Ishikawa (cell line): ENCODE results near the gene LRRC3B.

Experiments used
- CEBPB ChIP-seq: IDR thresholded peaks from 2 replicates; pipeline ENCODE4 v1.6.1; 2012
- CREB1 ChIP-seq: IDR thresholded peaks from 2 replicates; pipeline ENCODE4 v1.6.1; 2012; ENCODE audit warnings: low read depth
- EGR1 ChIP-seq: IDR thresholded peaks from 2 replicates; pipeline ENCODE4 v1.6.1; 2012
- EP300 ChIP-seq: IDR thresholded peaks from 2 replicates; pipeline ENCODE4 v1.6.1; 2012; ENCODE audit warnings: borderline replicate concordance
- FOXM1 ChIP-seq: IDR thresholded peaks from 2 replicates; pipeline ENCODE4 v1.6.1; 2012; ENCODE audit warnings: low read depth, borderline replicate concordance
- NFIC ChIP-seq: IDR thresholded peaks from 2 replicates; pipeline ENCODE4 v1.6.1; 2012
- RAD21 ChIP-seq: IDR thresholded peaks from 2 replicates; pipeline ENCODE4 v1.6.1; 2012; ENCODE audit warnings: low read depth
- TEAD4 ChIP-seq: IDR thresholded peaks from 2 replicates; pipeline ENCODE4 v1.6.1; 2012
- YY1 ChIP-seq: IDR thresholded peaks from 2 replicates; pipeline ENCODE4 v1.6.1; 2012; ENCODE audit warnings: low read depth
- TF ChIP-seq, protein P1 (sequence below): IDR thresholded peaks from 2 replicates; pipeline ENCODE4 v1.6.1; 2012
- TF ChIP-seq, protein P2 (sequence below): IDR thresholded peaks from 2 replicates; pipeline ENCODE4 v1.6.1; 2012; ENCODE audit warnings: low read depth, mild to moderate bottlenecking

DNA sequence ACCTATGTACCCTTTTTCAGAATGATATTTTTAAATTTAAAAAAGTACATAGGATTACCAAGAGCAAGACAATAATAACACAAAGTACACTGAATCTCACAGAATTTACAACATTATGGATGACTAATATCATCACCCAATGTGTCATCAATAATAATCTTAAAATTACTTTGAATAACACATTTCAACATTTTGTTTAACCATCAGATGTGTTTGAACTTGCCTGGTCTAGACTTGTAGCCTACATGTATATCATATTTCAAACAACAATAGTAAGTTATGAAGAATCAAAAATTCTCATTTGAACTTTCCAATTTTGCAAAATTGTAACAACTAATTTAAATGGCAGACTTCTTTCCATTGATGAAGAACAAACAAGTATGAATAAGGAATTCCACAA lies 15.1 kb downstream of the LRRC3B start:
- TF ChIP-seq YY1 = no peak
- TF ChIP-seq NFIC = no peak
- TF ChIP-seq, protein P1, sequence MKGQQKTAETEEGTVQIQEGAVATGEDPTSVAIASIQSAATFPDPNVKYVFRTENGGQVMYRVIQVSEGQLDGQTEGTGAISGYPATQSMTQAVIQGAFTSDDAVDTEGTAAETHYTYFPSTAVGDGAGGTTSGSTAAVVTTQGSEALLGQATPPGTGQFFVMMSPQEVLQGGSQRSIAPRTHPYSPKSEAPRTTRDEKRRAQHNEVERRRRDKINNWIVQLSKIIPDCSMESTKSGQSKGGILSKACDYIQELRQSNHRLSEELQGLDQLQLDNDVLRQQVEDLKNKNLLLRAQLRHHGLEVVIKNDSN = no peak
- TF ChIP-seq EP300 = no peak
- TF ChIP-seq CEBPB = no peak
- TF ChIP-seq, protein P2, sequence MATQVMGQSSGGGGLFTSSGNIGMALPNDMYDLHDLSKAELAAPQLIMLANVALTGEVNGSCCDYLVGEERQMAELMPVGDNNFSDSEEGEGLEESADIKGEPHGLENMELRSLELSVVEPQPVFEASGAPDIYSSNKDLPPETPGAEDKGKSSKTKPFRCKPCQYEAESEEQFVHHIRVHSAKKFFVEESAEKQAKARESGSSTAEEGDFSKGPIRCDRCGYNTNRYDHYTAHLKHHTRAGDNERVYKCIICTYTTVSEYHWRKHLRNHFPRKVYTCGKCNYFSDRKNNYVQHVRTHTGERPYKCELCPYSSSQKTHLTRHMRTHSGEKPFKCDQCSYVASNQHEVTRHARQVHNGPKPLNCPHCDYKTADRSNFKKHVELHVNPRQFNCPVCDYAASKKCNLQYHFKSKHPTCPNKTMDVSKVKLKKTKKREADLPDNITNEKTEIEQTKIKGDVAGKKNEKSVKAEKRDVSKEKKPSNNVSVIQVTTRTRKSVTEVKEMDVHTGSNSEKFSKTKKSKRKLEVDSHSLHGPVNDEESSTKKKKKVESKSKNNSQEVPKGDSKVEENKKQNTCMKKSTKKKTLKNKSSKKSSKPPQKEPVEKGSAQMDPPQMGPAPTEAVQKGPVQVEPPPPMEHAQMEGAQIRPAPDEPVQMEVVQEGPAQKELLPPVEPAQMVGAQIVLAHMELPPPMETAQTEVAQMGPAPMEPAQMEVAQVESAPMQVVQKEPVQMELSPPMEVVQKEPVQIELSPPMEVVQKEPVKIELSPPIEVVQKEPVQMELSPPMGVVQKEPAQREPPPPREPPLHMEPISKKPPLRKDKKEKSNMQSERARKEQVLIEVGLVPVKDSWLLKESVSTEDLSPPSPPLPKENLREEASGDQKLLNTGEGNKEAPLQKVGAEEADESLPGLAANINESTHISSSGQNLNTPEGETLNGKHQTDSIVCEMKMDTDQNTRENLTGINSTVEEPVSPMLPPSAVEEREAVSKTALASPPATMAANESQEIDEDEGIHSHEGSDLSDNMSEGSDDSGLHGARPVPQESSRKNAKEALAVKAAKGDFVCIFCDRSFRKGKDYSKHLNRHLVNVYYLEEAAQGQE = no peak
- no peak for TF ChIP-seq CREB1
- no peak for TF ChIP-seq EGR1
- no peak for TF ChIP-seq TEAD4
- no peak for TF ChIP-seq RAD21
- no peak for TF ChIP-seq FOXM1
